K562 (cell line): ENCODE results near the gene AP1AR. TPM values are rescaled to one million over a fixed set of nuclear protein-coding genes. Genes with fewer than 3 reads are reported as not detected.

Source experiments
- ATAC-seq: fragments of 200-7000 bp; cut with Tn5 transposase; 3 replicates; pipeline ENCODE4 v1.9.1; 2020; ENCODE audit warnings: moderate library complexity
- BruUV-seq: library from RNA; stranded (reverse); fragments of 400-500 nt; replicated peaks from 2 replicates; lab custom pipeline; 2021; lab: Mats Ljungman, UMichigan
- CTCF ChIA-PET: fragments of 300-600 bp; formaldehyde crosslinking; extraction: SDS; loops from one replicate; lab custom pipeline; 2021; ENCODE audit warnings: low intra/inter-chr PET ratio; lab: Yijun Ruan, JAX
- POLR2A ChIA-PET: fragments of 300-600, 350-650 bp; sonication (Branson Sonifier 250); formaldehyde crosslinking; extraction: SDS; loops from one replicate; lab custom pipeline; 2021; ENCODE audit warnings: antibody characterized with exemption, inconsistent platforms; lab: Yijun Ruan, JAX
- DNase-seq, 4 experiments: peaks; one replicate each; pipeline versions ENCODE4 v3.0.0 to v3.0.0-alpha.2; 2011 to 2018; ENCODE audit warnings: low spot score in 3 of 4, mixed read lengths in 3 of 4; ENCODE audit errors: extremely low read depth in 1 of 4
- FAIRE-seq: peaks from 2 replicates; lab custom pipeline; 2011; peaks lifted over from hg19 to GRCh38; lab: Jason Lieb, UNC
- H2AFZ ChIP-seq: 2 replicates; pipeline ENCODE4 v1.6.0; 2011; ENCODE audit warnings: low read depth, low read length, control low read depth, inconsistent platforms
- H3K27ac ChIP-seq: fragments of 200-600 bp; 3 replicates; pipeline ENCODE4 v1.8.0; 2011; ENCODE audit warnings: low read depth, mild to moderate bottlenecking, control low read depth, inconsistent platforms, low read length, moderate library complexity, mixed read lengths; ENCODE audit errors: extremely low read depth
- H3K27me3 ChIP-seq, 2 experiments: fragments of 300-600 bp in 1 of 2; 2 replicates in 1 of 2; 3 replicates in 1 of 2; pipeline versions ENCODE4 v1.6.0 to v1.8.0; 2011; ENCODE audit warnings: inconsistent platforms in 2 of 2, low read length in 2 of 2, mild to moderate bottlenecking in 1 of 2, mixed read lengths in 1 of 2, moderate library complexity in 1 of 2; ENCODE audit not compliant: control insufficient read depth in 2 of 2, insufficient read depth in 2 of 2
- H3K36me3 ChIP-seq: fragments of 300-600 bp; 3 replicates; pipeline ENCODE4 v1.8.0; 2011; ENCODE audit warnings: mild to moderate bottlenecking, low read length, inconsistent platforms; ENCODE audit not compliant: control insufficient read depth, insufficient read depth
- H3K4me1 ChIP-seq, 2 experiments: fragments of 200-600 bp in 1 of 2; replicated peaks in 1 of 2; 2 replicates in 1 of 2; 3 replicates in 1 of 2; pipeline versions ENCODE4 v1.5.1 to v1.8.0; 2011; ENCODE audit warnings: inconsistent platforms in 2 of 2, low read length in 2 of 2, mild to moderate bottlenecking in 1 of 2, mixed read lengths in 1 of 2, moderate library complexity in 1 of 2; ENCODE audit not compliant: control insufficient read depth in 2 of 2, insufficient read depth in 2 of 2
- H3K4me2 ChIP-seq: 2 replicates; pipeline ENCODE4 v1.6.1; 2011; ENCODE audit warnings: low read length, control low read depth, inconsistent platforms, mixed read lengths; ENCODE audit not compliant: insufficient read depth
- H3K4me3 ChIP-seq: fragments of 200-600 bp; sonication (generic), shearing (Covaris generic); 2 replicates; pipeline ENCODE4 v1.5.1; 2016; ENCODE audit warnings: control low read depth, inconsistent platforms
- H3K79me2 ChIP-seq: fragments of 200-600 bp; 3 replicates; pipeline ENCODE4 v1.8.0; 2011; ENCODE audit warnings: low read length, inconsistent platforms; ENCODE audit not compliant: control insufficient read depth, insufficient read depth
- H3K9ac ChIP-seq, 2 experiments: 2 replicates each; pipeline versions ENCODE4 v1.6.0 to v1.6.1; 2011; ENCODE audit warnings: low read depth in 2 of 2, low read length in 2 of 2, control low read depth in 1 of 2, inconsistent platforms in 1 of 2, mild to moderate bottlenecking in 1 of 2, mixed read lengths in 1 of 2; ENCODE audit not compliant: insufficient read depth in 1 of 2
- H3K9me1 ChIP-seq: one replicate; pipeline ENCODE4 v1.6.0; 2011; ENCODE audit warnings: inconsistent platforms, mild to moderate bottlenecking, low read length, moderate library complexity; ENCODE audit not compliant: control insufficient read depth, insufficient read depth
- H3K9me3 ChIP-seq: replicated peaks from 2 replicates; pipeline ENCODE4 v1.5.1; 2011; ENCODE audit warnings: low read depth, low read length, inconsistent platforms; ENCODE audit not compliant: control insufficient read depth, insufficient read depth
- H4K20me1 ChIP-seq: replicated peaks from 2 replicates; pipeline ENCODE4 v1.6.1; 2011; ENCODE audit warnings: low read length, inconsistent platforms, mixed read lengths; ENCODE audit not compliant: control insufficient read depth, insufficient read depth
- C11orf30 ChIP-seq: fragments of 450-650 bp; IDR thresholded peaks from 2 replicates; pipeline ENCODE4 v1.6.1; 2016; ENCODE audit warnings: low read depth, mild to moderate bottlenecking
- E2F6 ChIP-seq, 2 experiments: IDR thresholded peaks; 2 replicates each; pipeline ENCODE4 v1.6.1; 2011; ENCODE audit warnings: borderline replicate concordance in 1 of 2, control low read depth in 1 of 2, low read depth in 1 of 2, low read length in 1 of 2, mild to moderate bottlenecking in 1 of 2, mixed read lengths in 1 of 2, moderate library complexity in 1 of 2; ENCODE audit not compliant: insufficient read depth in 1 of 2, insufficient read length in 1 of 2, poor library complexity in 1 of 2, severe bottlenecking in 1 of 2; ENCODE audit errors: extremely low read depth in 1 of 2
- KLF10 ChIP-seq: fragments of 250-450 bp; sonication (Bioruptor Pico); IDR thresholded peaks from 2 replicates; pipeline ENCODE4 v1.6.1; 2021; ENCODE audit warnings: matching md5 sums
- MAFF ChIP-seq: IDR thresholded peaks from 2 replicates; pipeline ENCODE4 v1.6.1; 2012; ENCODE audit warnings: low read length, improper control_type of control experiment
- MAFG ChIP-seq: fragments of 450-650 bp; conservative IDR thresholded peaks from 2 replicates; pipeline ENCODE4 v1.6.1; 2016; ENCODE audit warnings: missing genetic modification characterization, missing compliant biosample characterization
- MAFK ChIP-seq: IDR thresholded peaks from 2 replicates; pipeline ENCODE4 v1.6.1; 2011; ENCODE audit warnings: low read length, improper control_type of control experiment
- ZC3H8 ChIP-seq: fragments of 450-650 bp; IDR thresholded peaks from 2 replicates; pipeline ENCODE4 v1.6.1; 2017
- ZNF316 ChIP-seq: fragments of 450-650 bp; IDR thresholded peaks from 2 replicates; pipeline ENCODE4 v1.6.1; 2016
- WGBS: fragments of 100-300 bp; shearing (Covaris generic); methylation state at CpG from one replicate; pipeline ENCODE4 v1.1.6; 2016; ENCODE audit warnings: low coverage, mixed read lengths; ENCODE audit not compliant: insufficient coverage; ENCODE audit errors: missing lambda C conversion rate; 5-methylcytosine and 5-hydroxymethylcytosine counted together
- in situ Hi-C: fragments of 300-500 bp; cut with MboI; formaldehyde crosslinking; loops from 4 replicates; pipeline ENCODE4 v1.15.0; 2018; ENCODE audit warnings: inconsistent platforms, mixed read lengths
- intact Hi-C: fragments of 100-400 bp; cut with micrococcal nuclease; formaldehyde crosslinking; loops from 2 replicates; pipeline ENCODE4 v1.14.2; 2022
- polyA plus RNA-seq, 8 experiments: library from polyadenylated mRNA; depleted of rRNA in 4 of 8; stranded (reverse) in 5 of 8; unstranded in 3 of 8; fragments of >200 nt; fragmentation: Nextera tagmentation in 2 of 8; fragmentation: Illumina TruSeq in 1 of 8; extraction: Ambion mirVana in 2 of 8; extraction: Trizol in 1 of 8; gene quantifications; 2 replicates each; pipeline versions ENCODE4 v1.2.1 to v1.2.3, GENCODE V29; 2011 to 2014; ENCODE audit warnings: inconsistent platforms in 1 of 8, missing spikeins in 1 of 8
- total RNA-seq, 7 experiments: library from RNA; depleted of rRNA in 6 of 7; stranded (reverse); fragments of >200 nt in 6 of 7; fragmentation: Illumina TruSeq in 2 of 7; extraction: Trizol in 2 of 7; gene quantifications; 2 replicates each; pipeline versions ENCODE4 v1.2.1 to v1.2.3, GENCODE V29; 2011 to 2021; ENCODE audit warnings: low replicate concordance in 1 of 7

Gene AP1AR
- total and polyA plus RNA-seq, 9 of the 15 experiments (the other 6 are each of a cell fraction or from before 2014, with no cell fraction given): 2.6 to 20.7 (median 12.2) TPM

GRCh38 chr4:112247021-112247420, 15.4 kb downstream of the AP1AR start:
- Histone ChIP-seq H3K9me1 (no peaks in the 10 kb centered on the region), H3K9me3 (no peaks in the 10 kb centered on the region; the same call in 1 of the 2 replicates), H3K27ac (no peak overlapping the region), H3K79me2 (peaks cover 4% of the 10 kb centered on the region; the same call in 2 of the 3 replicates), H3K4me1 (no peaks in the 10 kb centered on the region; a peak in 1 of 5 replicates), H3K9ac (no peak overlapping the region), H2AFZ (no peak overlapping the region), H3K27me3 (no peaks in the 10 kb centered on the region), H3K4me2 (no peak overlapping the region), H3K4me3 (no peak overlapping the region), H4K20me1 (no peaks in the 10 kb centered on the region), H3K36me3 (no peaks in the 10 kb centered on the region)
- peak; percentile 99 for TF ChIP-seq MAFK
- TF ChIP-seq MAFF: peak; percentile 99
- peak; percentile 97 for TF ChIP-seq ZNF316
- TF ChIP-seq KLF10 (CRISPR knock-in tag): no peak
- no peak for TF ChIP-seq ZC3H8
- no peak for TF ChIP-seq E2F6 (IDR thresholded peaks at IDR 0.05; ENCODE audit: borderline replicate concordance in 1 of 2, extremely low read depth in 1 of 2, insufficient read depth in 1 of 2, insufficient read length in 1 of 2, low read depth in 1 of 2, low read length in 1 of 2, poor library complexity in 1 of 2, severe bottlenecking in 1 of 2)
- peak; percentile 95 for TF ChIP-seq C11orf30
- peak; percentile 93 for TF ChIP-seq MAFG (tag)
- WGBS: 70% methylated on average over 3 of the region's 3 CpGs
- BruUV-seq: no TSS peak
- DNase-seq (no peak), FAIRE-seq (no peak), ATAC-seq (no peak)
- in situ Hi-C loops (no loop called here), intact Hi-C loops (no loop called here)
- ChIA-PET CTCF (no interaction called here), POLR2A (interaction anchor here (1.0 kb wide), 1 partner anchor 38 kb away, joined by 3 read pairs; no protein-coding TSS in a partner anchor)
